ENCODE results near the gene DNM3. TPM values are rescaled to one million over a fixed set of nuclear protein-coding genes. Genes with fewer than 3 reads are reported as not detected.

Gene DNM3
- polyA plus RNA-seq, 4 donors = 4.3 to 5.7 (median 5.0) TPM

- no peak for DNase-seq (ENCODE audit: low read depth in 4 of 4, low spot score in 3 of 4)
Observed at GRCh38 chr1:172377565-172377964, 536.3 kb downstream of the DNM3 start.

- DNase-seq (ENCODE audit: low read depth in 4 of 4, low spot score in 3 of 4) = no peak
Observed at GRCh38 chr1:172378109-172378760, 536.9 kb downstream of the DNM3 start.

GRCh38 chr1:172380441-172381244 is 539.3 kb downstream of the DNM3 start:
- DNase-seq (ENCODE audit: low read depth in 4 of 4, low spot score in 3 of 4) = no peak

GRCh38 chr1:172381946-172382345 is 540.6 kb downstream of the DNM3 start:
- DNase-seq (ENCODE audit: low read depth in 4 of 4, low spot score in 3 of 4) = no peak

- no peak for DNase-seq (ENCODE audit: low read depth in 4 of 4, low spot score in 3 of 4)
Observed at GRCh38 chr1:172382406-172382805, 541.1 kb downstream of the DNM3 start.

GRCh38 chr1:172382990-172383389 is 541.7 kb downstream of the DNM3 start:
- DNase-seq (ENCODE audit: low read depth in 4 of 4, low spot score in 3 of 4) = no peak

GRCh38 chr1:172383536-172383935 is 542.2 kb downstream of the DNM3 start:
- DNase-seq (ENCODE audit: low read depth in 4 of 4, low spot score in 3 of 4) = no peak

- no peak for DNase-seq (ENCODE audit: low read depth in 4 of 4, low spot score in 3 of 4)
Observed at GRCh38 chr1:172384656-172385055, 543.4 kb downstream of the DNM3 start.

GRCh38 chr1:172386046-172386445 is 544.7 kb downstream of the DNM3 start:
- DNase-seq (ENCODE audit: low read depth in 4 of 4, low spot score in 3 of 4) = no peak

GRCh38 chr1:172388490-172388889 is 547.2 kb downstream of the DNM3 start:
- no peak for DNase-seq (ENCODE audit: low read depth in 4 of 4, low spot score in 3 of 4)

GRCh38 chr1:172390301-172390682 is 549.0 kb downstream of the DNM3 start:
- no peak for DNase-seq (ENCODE audit: low read depth in 4 of 4, low spot score in 3 of 4)

GRCh38 chr1:172390683-172391551 is 549.6 kb downstream of the DNM3 start:
- no peak for DNase-seq (ENCODE audit: low read depth in 4 of 4, low spot score in 3 of 4)

GRCh38 chr1:172391976-172392375 is 550.7 kb downstream of the DNM3 start:
- DNase-seq (ENCODE audit: low read depth in 4 of 4, low spot score in 3 of 4) = no peak

- DNase-seq (ENCODE audit: low read depth in 4 of 4, low spot score in 3 of 4) = no peak
Observed at GRCh38 chr1:172393354-172393753, 552.1 kb downstream of the DNM3 start.

GRCh38 chr1:172394141-172394751 is 552.9 kb downstream of the DNM3 start:
- no peak for DNase-seq (ENCODE audit: low read depth in 4 of 4, low spot score in 3 of 4)

- no peak for DNase-seq (ENCODE audit: low read depth in 4 of 4, low spot score in 3 of 4)
Observed at GRCh38 chr1:172394811-172395210, 553.5 kb downstream of the DNM3 start.

- no peak for DNase-seq (ENCODE audit: low read depth in 4 of 4, low spot score in 3 of 4)
Observed at GRCh38 chr1:172395576-172395975, 554.3 kb downstream of the DNM3 start.

- no peak for DNase-seq (ENCODE audit: low read depth in 4 of 4, low spot score in 3 of 4)
Observed at GRCh38 chr1:172397221-172397620, 555.9 kb downstream of the DNM3 start.

GRCh38 chr1:172397633-172398032 is 556.3 kb downstream of the DNM3 start:
- DNase-seq (ENCODE audit: low read depth in 4 of 4, low spot score in 3 of 4) = no peak

GRCh38 chr1:172398193-172398592 is 556.9 kb downstream of the DNM3 start:
- no peak for DNase-seq (ENCODE audit: low read depth in 4 of 4, low spot score in 3 of 4)
